ENCODE data around the gene WFDC1.

Gene WFDC1

DNA sequence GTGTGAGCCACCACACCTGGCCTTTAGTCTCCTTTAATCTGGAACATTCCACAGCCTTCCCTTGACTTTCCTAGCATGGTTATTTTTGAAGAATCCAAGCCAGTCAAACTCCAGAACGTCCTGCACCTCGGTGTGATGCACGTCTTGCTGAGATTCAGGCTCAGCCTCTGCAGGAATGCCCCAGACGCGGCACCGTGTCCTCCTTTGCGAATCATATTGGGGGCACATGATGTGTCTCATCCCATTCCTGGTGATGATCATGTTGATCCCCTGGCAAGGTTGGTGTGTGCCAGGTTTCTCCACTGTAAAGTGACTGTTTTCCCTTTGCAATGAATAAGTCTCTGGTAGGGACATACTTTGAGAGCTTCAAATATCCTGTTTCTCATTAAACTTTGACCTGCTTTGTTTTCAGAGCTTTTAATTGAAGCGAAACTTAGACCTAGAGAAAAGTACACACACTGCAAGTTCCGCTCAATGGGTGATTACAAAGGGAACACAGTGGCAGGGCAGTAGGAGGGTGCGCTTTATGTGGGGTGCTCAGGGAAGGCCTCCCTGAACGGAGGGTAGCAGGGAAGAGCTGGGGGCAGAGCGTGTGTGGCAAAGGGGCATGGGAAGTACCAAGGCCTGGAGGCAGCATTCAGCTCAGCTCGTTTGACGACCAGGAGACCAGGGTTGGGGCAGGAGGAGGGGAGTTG lies 64.1 kb downstream of the WFDC1 start:
- Mint-ChIP-seq H3K27ac (no peak overlapping the region), H3K4me1 (ENCODE audit: low read depth) (peaks cover 23% of the 10 kb centered on the region), H3K9me3 (ENCODE audit: low read depth) (no peaks in the 10 kb centered on the region), H3K4me3 (no peak overlapping the region), H3K36me3 (no peaks in the 10 kb centered on the region), H3K27me3 (no peaks in the 10 kb centered on the region)

DNA sequence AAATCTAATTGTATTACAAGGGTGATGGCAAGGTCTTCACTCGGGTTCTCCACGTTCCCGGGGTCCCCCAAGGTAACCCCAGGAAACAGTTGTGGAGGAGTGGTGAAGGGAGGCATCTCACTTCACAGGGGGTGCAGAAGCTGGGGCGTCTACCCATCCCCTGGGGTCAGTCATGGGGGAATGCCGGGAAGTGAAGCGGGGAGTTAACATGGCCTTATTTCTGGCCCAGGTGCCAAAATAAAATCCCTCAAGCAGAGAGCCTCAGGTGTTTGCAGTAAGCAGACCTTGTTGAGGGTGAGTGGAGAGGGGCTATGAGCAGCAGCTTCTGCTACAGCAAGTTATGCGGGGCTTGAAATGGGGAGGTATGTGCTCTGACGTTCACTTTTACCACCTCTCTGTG lies 64.6 kb downstream of the WFDC1 start:
- H3K36me3 Mint-ChIP-seq = no peaks in the 10 kb centered on the region
- no peaks in the 10 kb centered on the region for H3K27me3 Mint-ChIP-seq
- H3K4me1 Mint-ChIP-seq (ENCODE audit: low read depth) = peaks cover 23% of the 10 kb centered on the region
- no peak overlapping the region for H3K27ac Mint-ChIP-seq
- no peaks in the 10 kb centered on the region for H3K9me3 Mint-ChIP-seq (ENCODE audit: low read depth)
- H3K4me3 Mint-ChIP-seq = no peak overlapping the region

DNA sequence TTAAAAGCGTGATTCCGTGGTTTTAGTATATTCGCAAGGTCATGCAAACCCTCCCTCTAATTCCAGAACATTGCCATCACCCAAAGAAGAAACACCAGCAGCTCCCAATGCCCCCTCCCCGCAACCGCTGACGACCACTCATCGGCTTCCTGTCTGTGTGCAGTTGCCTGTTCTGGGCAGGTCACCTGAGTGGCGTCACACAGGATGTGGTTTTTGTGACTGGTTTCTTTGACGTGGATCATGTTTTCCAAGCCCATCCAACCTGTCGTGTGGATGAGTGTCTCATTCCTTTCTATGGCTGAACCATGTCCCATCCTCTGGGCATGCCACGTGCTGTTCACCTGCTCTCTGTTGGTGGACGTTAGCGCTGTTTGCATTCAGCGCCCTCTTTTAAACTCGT lies 65.5 kb downstream of the WFDC1 start:
- Mint-ChIP-seq H3K36me3 (no peaks in the 10 kb centered on the region), H3K4me1 (ENCODE audit: low read depth) (peaks cover 23% of the 10 kb centered on the region), H3K27me3 (no peaks in the 10 kb centered on the region), H3K4me3 (no peak overlapping the region), H3K27ac (peak overlapping the region; percentile 41), H3K9me3 (ENCODE audit: low read depth) (no peaks in the 10 kb centered on the region)

DNA sequence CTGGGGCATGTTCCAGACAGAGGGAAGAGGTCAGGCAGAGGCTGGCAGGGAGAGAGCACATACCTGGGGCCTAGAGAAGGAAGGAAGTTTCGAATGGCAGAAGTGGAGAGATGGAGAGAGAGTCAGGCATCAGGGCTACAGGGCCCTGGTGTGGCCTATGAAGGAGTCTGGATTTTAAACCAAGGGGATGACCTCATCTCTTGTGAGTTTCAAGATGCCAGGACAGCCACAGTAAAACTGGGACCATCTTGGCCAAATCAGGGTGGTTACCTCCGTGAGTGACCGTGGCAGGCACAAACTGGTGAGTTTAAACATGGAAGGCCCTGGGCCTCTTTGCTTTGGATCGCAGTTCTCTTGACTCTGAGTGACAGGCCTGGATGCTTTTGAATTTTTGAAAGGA lies 66.1 kb downstream of the WFDC1 start:
- Mint-ChIP-seq H3K36me3 (no peaks in the 10 kb centered on the region), H3K27me3 (no peaks in the 10 kb centered on the region), H3K27ac (peak overlapping the region; percentile 7), H3K9me3 (ENCODE audit: low read depth) (no peaks in the 10 kb centered on the region), H3K4me1 (ENCODE audit: low read depth) (peaks cover 23% of the 10 kb centered on the region), H3K4me3 (no peak overlapping the region)

DNA sequence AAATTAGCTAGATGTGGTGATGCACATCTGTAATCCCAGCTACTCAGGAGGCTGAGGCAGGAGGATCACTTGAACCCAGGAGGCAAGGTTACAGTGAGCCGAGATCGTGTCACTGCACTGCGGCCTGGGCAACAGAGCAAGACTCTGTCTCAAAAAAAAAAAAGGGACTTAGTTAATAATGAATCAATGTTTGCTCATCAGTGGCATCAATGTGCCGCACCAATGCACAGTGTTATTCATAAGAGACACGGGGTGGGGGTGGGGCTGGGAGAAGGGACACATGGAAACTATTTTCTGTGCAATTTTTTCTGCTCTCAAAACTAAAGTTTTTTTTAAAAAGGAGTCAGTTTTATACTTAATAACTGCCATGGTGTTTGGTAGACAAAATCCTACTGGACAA lies 66.9 kb downstream of the WFDC1 start:
- H3K27ac Mint-ChIP-seq = no peak overlapping the region
- H3K27me3 Mint-ChIP-seq = peaks cover 2% of the 10 kb centered on the region
- H3K36me3 Mint-ChIP-seq = no peaks in the 10 kb centered on the region
- peaks cover 23% of the 10 kb centered on the region for H3K4me1 Mint-ChIP-seq (ENCODE audit: low read depth)
- no peaks in the 10 kb centered on the region for H3K9me3 Mint-ChIP-seq (ENCODE audit: low read depth)
- H3K4me3 Mint-ChIP-seq = no peak overlapping the region

DNA sequence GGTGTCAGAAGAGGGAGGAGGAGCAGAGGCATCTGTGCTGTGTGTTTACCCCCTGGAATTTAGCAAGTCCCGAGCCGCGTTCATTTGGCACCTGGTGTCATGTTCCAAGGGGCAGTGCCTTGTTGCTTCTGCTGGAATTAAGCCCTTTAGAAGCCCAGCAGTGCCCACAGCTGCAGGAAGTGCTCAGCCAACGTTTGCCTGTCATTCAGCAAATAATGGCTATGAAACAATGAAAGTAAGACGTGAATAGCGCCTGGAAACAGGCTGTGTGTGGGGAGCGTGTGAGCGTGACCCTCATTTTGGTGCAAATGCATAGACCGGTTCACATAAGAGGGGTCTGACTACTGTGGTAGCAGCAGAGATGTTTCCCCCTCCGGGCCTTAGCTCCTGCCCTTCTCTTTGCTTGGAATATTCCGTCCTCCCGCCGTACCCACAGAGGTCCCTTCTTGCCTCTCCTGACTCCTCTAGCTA lies 67.8 kb downstream of the WFDC1 start:
- Mint-ChIP-seq H3K9me3 (ENCODE audit: low read depth) (no peaks in the 10 kb centered on the region), H3K4me3 (no peak overlapping the region), H3K36me3 (no peaks in the 10 kb centered on the region), H3K4me1 (ENCODE audit: low read depth) (peaks cover 27% of the 10 kb centered on the region), H3K27ac (no peak overlapping the region), H3K27me3 (peaks cover 12% of the 10 kb centered on the region)

DNA sequence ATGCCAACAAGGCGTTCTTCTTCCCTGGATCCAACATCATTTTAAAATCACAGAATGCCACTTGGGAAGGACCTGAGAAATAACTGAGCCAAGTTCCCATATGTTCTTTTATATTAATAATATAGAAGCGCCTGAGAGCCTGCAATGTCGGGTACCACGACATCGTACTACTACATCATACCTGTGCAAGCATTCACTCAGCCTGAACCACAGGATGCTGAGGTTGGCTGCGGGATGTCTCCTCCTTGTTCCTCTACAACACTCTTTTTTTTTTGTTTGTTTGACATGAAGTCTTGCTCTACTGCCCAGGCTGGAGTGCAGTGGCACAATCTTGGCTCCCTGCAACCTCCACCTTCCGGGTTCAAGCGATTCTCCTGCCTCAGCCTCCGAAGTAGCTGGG lies 71.5 kb downstream of the WFDC1 start:
- Mint-ChIP-seq H3K4me1 (ENCODE audit: low read depth) (peaks cover 16% of the 10 kb centered on the region), H3K27me3 (peaks cover 22% of the 10 kb centered on the region), H3K27ac (no peak overlapping the region), H3K9me3 (ENCODE audit: low read depth) (no peaks in the 10 kb centered on the region), H3K4me3 (no peak overlapping the region), H3K36me3 (no peaks in the 10 kb centered on the region)

DNA sequence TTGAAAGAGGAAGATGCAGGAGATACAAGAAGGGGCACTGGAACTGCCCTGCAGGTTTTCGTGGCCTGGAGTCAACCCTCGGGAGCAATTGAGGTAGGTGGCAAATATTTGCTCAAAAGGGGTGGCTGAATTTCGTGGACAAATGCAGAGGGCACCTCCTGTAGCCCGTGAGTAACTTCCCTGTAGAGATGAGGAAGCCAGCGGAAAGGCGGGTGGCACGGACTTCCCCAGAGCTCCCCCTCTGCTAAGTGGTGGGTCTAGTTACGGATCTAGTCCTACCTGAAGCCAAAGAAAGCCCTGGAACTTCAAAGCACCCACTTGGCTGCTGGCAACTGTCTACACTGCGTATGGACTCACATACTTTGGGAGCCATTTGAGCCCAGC lies 72.6 kb downstream of the WFDC1 start:
- peaks cover 16% of the 10 kb centered on the region for H3K4me1 Mint-ChIP-seq (ENCODE audit: low read depth)
- H3K27ac Mint-ChIP-seq = no peak overlapping the region
- peaks cover 28% of the 10 kb centered on the region for H3K27me3 Mint-ChIP-seq
- H3K9me3 Mint-ChIP-seq (ENCODE audit: low read depth) = no peaks in the 10 kb centered on the region
- peaks cover 3% of the 10 kb centered on the region for H3K36me3 Mint-ChIP-seq
- H3K4me3 Mint-ChIP-seq = no peak overlapping the region

DNA sequence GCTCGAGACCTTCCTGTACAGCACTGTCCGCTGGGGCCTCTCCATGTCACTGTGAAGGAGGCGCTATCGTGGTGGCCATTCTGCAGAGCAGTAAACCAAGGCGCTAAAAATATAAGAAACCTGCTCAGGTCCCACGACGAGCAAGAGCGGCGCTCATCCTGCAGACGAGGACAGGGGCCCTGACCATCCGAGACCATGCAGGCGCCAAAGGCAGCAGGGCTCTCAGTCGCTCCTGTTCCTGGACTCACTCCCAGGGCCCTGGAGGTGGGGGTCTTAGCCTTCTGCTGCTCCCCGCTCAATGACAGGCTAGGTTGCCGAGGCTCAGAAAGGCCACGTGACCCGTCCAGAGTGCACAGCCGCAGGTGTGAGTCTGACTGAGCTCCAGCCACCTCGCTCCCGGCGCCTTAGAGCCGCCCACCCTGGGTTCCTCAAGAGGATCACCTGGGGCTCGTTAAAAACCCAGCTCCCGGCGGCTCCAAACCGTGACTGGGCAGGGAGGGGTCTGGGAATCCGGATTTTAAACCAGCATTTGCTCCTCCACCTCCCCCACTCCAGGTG lies 73.2 kb downstream of the WFDC1 start:
- H3K9me3 Mint-ChIP-seq (ENCODE audit: low read depth) = no peaks in the 10 kb centered on the region
- H3K27ac Mint-ChIP-seq = no peak overlapping the region
- H3K36me3 Mint-ChIP-seq = peaks cover 3% of the 10 kb centered on the region
- no peak overlapping the region for H3K4me3 Mint-ChIP-seq
- H3K27me3 Mint-ChIP-seq = peaks cover 28% of the 10 kb centered on the region
- H3K4me1 Mint-ChIP-seq (ENCODE audit: low read depth) = peaks cover 16% of the 10 kb centered on the region

DNA sequence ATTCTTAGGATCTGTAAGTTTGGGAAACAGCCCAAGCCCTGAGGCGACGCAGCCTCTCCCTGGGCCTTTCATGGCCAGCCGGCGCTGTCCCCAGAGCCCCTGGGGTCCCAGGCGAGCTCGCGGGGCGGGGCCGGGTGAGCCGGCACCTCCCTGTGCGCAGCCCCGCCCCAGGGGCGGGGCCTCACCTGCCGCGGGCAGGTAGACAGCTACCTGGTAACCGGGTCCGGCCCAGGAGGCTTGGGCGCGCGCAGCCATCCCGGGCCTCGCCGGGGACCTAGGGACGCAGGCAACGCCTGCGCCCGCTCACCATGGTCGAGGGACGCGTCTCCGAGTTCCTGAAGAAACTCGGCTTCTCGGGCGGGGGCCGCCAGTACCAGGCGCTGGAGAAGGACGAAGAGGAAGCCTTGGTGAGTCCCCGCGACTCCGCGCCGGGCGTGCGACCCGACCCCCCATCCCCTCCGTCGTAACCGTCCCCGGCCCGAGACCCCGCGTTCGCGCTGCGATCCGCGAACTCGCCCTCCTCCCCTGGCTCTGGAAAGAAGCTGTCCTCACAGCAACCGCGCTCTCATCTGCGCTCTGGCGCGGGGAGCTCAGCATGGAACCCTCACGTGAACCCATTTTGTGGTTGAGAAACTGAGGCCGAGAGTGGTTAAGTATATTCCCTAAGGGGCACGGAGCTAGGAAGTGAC lies 73.8 kb downstream of the WFDC1 start, which contains the start of gene ATP2C2:
TSS of gene ATP2C2 (plus strand) at position 231 of the 689 bp plus-strand sequence. CDS start at position 309, 78 bp downstream.
- Mint-ChIP-seq H3K36me3 (peaks cover 3% of the 10 kb centered on the region), H3K27ac (no peak within 1 kb of the TSS), H3K4me1 (ENCODE audit: low read depth) (peaks cover 16% of the 10 kb centered on the region), H3K27me3 (peaks cover 28% of the 10 kb centered on the region), H3K4me3 (no peak within 1 kb of the TSS), H3K9me3 (ENCODE audit: low read depth) (no peaks in the 10 kb centered on the region)

DNA sequence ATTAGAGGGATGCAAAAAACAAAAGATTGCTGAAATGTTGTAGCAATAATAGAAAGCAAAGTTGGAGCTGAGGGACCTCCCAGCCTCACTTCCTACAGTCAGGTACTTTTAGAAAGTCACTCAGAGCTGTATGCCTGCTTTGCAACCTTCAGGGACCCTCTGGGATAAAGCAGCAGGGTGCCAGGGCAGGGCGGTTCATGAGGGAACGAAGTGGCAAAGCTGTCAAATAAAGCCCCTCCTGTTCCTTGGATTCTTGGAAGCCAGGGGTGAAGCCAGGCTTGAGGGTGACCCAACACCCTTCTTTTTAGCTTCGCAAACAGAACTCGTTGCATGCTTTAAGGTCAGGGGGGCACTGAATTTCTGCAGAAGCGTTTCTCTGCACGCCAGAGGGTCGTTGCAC lies 74.4 kb downstream of the WFDC1 start:
- Mint-ChIP-seq H3K4me3 (no peak overlapping the region), H3K27me3 (peaks cover 30% of the 10 kb centered on the region)

DNA sequence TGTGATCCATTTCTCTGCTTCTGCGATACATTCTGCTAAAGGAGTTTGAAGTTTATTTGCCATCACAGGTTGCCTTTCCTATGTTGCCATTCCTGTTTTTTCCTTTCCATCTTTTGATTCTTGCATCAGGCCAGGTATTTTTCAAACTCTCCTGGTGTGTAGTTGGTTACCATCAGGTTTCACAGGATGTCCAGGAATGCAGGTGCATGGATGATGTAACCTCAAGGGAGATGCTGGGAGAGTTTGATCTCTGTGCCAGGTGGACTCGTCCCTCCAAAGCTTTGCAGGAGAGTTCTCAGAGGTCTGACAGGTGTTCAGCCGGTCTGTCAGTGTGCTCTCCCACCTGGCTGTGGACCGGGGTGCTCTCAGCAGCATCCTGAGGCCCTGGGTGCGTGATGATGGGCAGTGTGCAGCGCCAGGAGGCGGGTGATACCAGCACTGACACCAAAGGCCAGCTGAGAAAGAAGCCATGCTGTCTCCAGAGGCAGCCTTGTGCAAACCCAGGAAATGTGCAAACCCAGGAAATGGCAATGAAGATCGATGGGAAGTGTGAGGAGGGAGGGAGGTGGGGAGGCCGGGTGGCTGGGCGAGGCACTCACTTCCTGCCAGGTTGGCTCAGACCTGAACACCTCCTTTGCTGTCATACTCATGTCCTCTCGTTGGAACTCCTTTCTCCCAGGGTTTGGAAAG lies 75.4 kb downstream of the WFDC1 start:
- no peaks in the 10 kb centered on the region for H3K9me3 Mint-ChIP-seq (ENCODE audit: low read depth)

More for the DNA sequence above, 74.4 kb downstream of the WFDC1 start:
- no peak overlapping the region for H3K27ac Mint-ChIP-seq
- peaks cover 16% of the 10 kb centered on the region for H3K4me1 Mint-ChIP-seq (ENCODE audit: low read depth)
- H3K9me3 Mint-ChIP-seq (ENCODE audit: low read depth) = no peaks in the 10 kb centered on the region
- peaks cover 3% of the 10 kb centered on the region for H3K36me3 Mint-ChIP-seq

DNA sequence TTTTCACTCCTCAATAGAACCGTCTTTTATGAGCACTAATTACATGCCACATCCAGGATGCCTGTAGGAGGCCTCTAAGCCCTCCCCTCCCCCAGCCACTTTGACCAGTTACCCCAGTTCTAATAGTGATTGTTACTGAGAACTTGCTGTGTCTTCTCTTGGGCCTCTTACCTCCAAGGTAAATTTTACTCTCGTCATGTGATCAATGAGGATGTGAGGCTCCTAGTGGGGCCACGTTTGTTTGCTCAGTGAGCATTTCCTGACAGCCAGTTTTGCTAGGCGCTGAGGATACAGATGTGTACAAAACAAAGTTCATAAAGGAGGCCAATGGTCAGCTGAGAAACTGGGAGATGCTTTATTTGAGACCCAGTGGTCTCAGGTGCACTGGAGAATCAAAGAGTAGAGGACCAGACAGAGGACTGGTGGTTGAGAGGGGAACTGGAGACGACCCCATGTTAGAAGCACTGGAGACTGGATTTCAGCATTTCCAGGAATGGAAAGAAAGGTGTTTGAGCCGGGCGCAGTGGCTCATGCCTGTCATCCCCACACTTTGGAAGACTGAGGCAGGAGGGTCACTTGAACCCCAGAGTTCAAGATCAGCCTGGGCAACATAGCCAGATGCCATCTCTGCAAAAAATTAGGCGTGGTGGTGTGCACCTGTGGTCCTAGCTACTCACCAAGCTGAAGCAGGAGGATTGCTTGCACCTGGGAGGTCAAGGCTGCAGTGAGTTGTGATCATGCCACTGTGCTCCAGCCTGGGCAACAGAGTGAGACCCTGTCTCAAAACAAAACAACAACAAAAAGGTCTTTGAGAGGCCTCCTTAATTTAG lies 76.3 kb downstream of the WFDC1 start:
- Mint-ChIP-seq H3K36me3 (peaks cover 3% of the 10 kb centered on the region), H3K4me1 (ENCODE audit: low read depth) (peaks cover 16% of the 10 kb centered on the region), H3K4me3 (no peak overlapping the region), H3K9me3 (ENCODE audit: low read depth) (no peaks in the 10 kb centered on the region), H3K27me3 (peaks cover 37% of the 10 kb centered on the region), H3K27ac (no peak overlapping the region)

More for the DNA sequence above, 75.4 kb downstream of the WFDC1 start:
- Mint-ChIP-seq H3K27me3 (peaks cover 32% of the 10 kb centered on the region), H3K4me3 (no peak overlapping the region), H3K4me1 (ENCODE audit: low read depth) (peaks cover 16% of the 10 kb centered on the region), H3K27ac (no peak overlapping the region), H3K36me3 (peaks cover 3% of the 10 kb centered on the region)

DNA sequence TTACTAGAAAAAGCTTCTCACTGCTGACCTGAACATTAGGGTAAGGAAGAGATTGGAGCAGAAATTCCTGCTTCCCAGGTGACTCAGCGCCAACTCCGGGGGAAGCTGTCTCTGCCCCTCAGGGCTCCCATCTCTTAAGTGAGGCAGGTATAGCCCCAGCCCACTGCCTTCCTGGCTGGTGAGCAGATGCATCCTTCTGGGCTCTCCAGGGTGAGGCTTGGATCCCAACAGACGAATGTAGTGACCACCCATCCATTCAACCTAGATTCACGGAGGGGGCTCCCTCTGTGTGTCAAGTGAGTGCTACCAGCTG lies 76.8 kb downstream of the WFDC1 start:
- peaks cover 16% of the 10 kb centered on the region for H3K4me1 Mint-ChIP-seq (ENCODE audit: low read depth)
- no peaks in the 10 kb centered on the region for H3K9me3 Mint-ChIP-seq (ENCODE audit: low read depth)
- H3K27ac Mint-ChIP-seq = no peak overlapping the region
- peaks cover 35% of the 10 kb centered on the region for H3K27me3 Mint-ChIP-seq
- peaks cover 3% of the 10 kb centered on the region for H3K36me3 Mint-ChIP-seq
- no peak overlapping the region for H3K4me3 Mint-ChIP-seq

All from activated naive CD8-positive, alpha-beta T cell (primary cell).